Measurements from ENCODE around the gene MMP11. TPM values are rescaled to one million over a fixed set of nuclear protein-coding genes. Genes with fewer than 3 reads are reported as not detected.

Gene MMP11
- total RNA-seq, 2 experiments from 2014 or later = 0.43 to 0.47 TPM

- intact Hi-C loops (cut with micrococcal nuclease) = no loop called here
- CTCF ChIA-PET = interaction anchor here (0.8 to 1.7 kb wide), 2 partner anchors 25 to 43 kb away, joined by 3 to 6 read pairs; no protein-coding TSS in a partner anchor
- H3K27ac Mint-ChIP-seq = peak overlapping the region; percentile 50
Measured at GRCh38 chr22:23763579-23763945, 9.1 kb upstream of the MMP11 start.

GRCh38 chr22:23763954-23764353, 8.7 kb upstream of the MMP11 start:
- no peaks in the 10 kb centered on the region for H3K27me3 Mint-ChIP-seq (ENCODE audit: low read depth)
- peak overlapping the region; percentile 66 for H3K4me3 Mint-ChIP-seq
- DNase-seq = no peak
- peak overlapping the region; percentile 50 for H3K27ac Mint-ChIP-seq
- H3K4me1 Mint-ChIP-seq (ENCODE audit: low read depth) = peaks cover 34% of the 10 kb centered on the region
- no peaks in the 10 kb centered on the region for H3K9me3 Mint-ChIP-seq
- CTCF ChIA-PET = interaction anchor here (0.8 kb wide), 1 partner anchor 44 kb away, joined by 3 read pairs; no protein-coding TSS in a partner anchor
- H3K36me3 Mint-ChIP-seq (ENCODE audit: low read depth) = peaks cover 13% of the 10 kb centered on the region
- intact Hi-C loops (cut with micrococcal nuclease) = no loop called here

More at GRCh38 chr22:23763579-23763945, 9.1 kb upstream of the MMP11 start:
- no peaks in the 10 kb centered on the region for H3K27me3 Mint-ChIP-seq (ENCODE audit: low read depth)
- peak; percentile 64 for DNase-seq
- peak overlapping the region; percentile 66 for H3K4me3 Mint-ChIP-seq
- H3K36me3 Mint-ChIP-seq (ENCODE audit: low read depth) = peaks cover 13% of the 10 kb centered on the region
- peaks cover 34% of the 10 kb centered on the region for H3K4me1 Mint-ChIP-seq (ENCODE audit: low read depth)
- no peaks in the 10 kb centered on the region for H3K9me3 Mint-ChIP-seq

GRCh38 chr22:23764899-23765881, 7.5 kb upstream of the MMP11 start:
- H3K36me3 Mint-ChIP-seq (ENCODE audit: low read depth) = peaks cover 13% of the 10 kb centered on the region
- H3K4me3 Mint-ChIP-seq = peak overlapping the region; percentile 48
- no peak overlapping the region for H3K27ac Mint-ChIP-seq
- H3K4me1 Mint-ChIP-seq (ENCODE audit: low read depth) = peaks cover 34% of the 10 kb centered on the region
- no peaks in the 10 kb centered on the region for H3K9me3 Mint-ChIP-seq
- H3K27me3 Mint-ChIP-seq (ENCODE audit: low read depth) = no peaks in the 10 kb centered on the region
- CTCF ChIA-PET = interaction anchor here (0.9 kb wide), 1 partner anchor 174 kb away, joined by 3 read pairs; no protein-coding TSS in a partner anchor
- DNase-seq = no peak
- intact Hi-C loops (cut with micrococcal nuclease) = no loop called here

- DNase-seq = no peak
- H3K27me3 Mint-ChIP-seq (ENCODE audit: low read depth) = no peaks in the 10 kb centered on the region
- intact Hi-C loops (cut with micrococcal nuclease) = loop anchor here (2.0 kb wide), 2 partner anchors 14 to 224 kb away; no protein-coding TSS in a partner anchor
- H3K36me3 Mint-ChIP-seq (ENCODE audit: low read depth) = peaks cover 13% of the 10 kb centered on the region
- peak overlapping the region; percentile 77 for H3K4me3 Mint-ChIP-seq
- peaks cover 46% of the 10 kb centered on the region for H3K4me1 Mint-ChIP-seq (ENCODE audit: low read depth)
- H3K27ac Mint-ChIP-seq = peak overlapping the region; percentile 36
- no peaks in the 10 kb centered on the region for H3K9me3 Mint-ChIP-seq
- CTCF ChIA-PET = interaction anchor here (0.7 to 2.7 kb wide), 8 partner anchors 8 to 135 kb away, joined by 3 to 19 read pairs (median 4); partner anchors contain the start of genes DRICH1 and SMARCB1
Measured at GRCh38 chr22:23767303-23767672, 5.4 kb upstream of the MMP11 start.

- Mint-ChIP-seq H3K9me3 (no peaks in the 10 kb centered on the region), H3K27ac (peak within 1 kb of the TSS; percentile 59), H3K27me3 (ENCODE audit: low read depth) (no peaks in the 10 kb centered on the region), H3K36me3 (ENCODE audit: low read depth) (peaks cover 13% of the 10 kb centered on the region), H3K4me3 (peak within 1 kb of the TSS; percentile 77), H3K4me1 (ENCODE audit: low read depth) (peaks cover 43% of the 10 kb centered on the region)
- intact Hi-C loops (cut with micrococcal nuclease) = loop anchor here (2.0 kb wide), 2 partner anchors 15 to 225 kb away; no protein-coding TSS in a partner anchor
- peak; percentile 79 for DNase-seq
- CTCF ChIA-PET = interaction anchor here (0.7 to 2.7 kb wide), 4 partner anchors 19 to 117 kb away, joined by 3 to 19 read pairs (median 8); partner anchors contain the start of gene SMARCB1
Measured at GRCh38 chr22:23767673-23768548, 4.7 kb upstream of the MMP11 start, which contains the start of gene CHCHD10. TSS of gene CHCHD10 (minus strand) at chr22:23767972. CDS start at chr22:23767874, 98 bp downstream.

GRCh38 chr22:23769321-23769965, 3.2 kb upstream of the MMP11 start:
- H3K4me3 Mint-ChIP-seq = no peak overlapping the region
- H3K9me3 Mint-ChIP-seq = no peaks in the 10 kb centered on the region
- DNase-seq = no peak
- peaks cover 10% of the 10 kb centered on the region for H3K36me3 Mint-ChIP-seq (ENCODE audit: low read depth)
- peaks cover 36% of the 10 kb centered on the region for H3K4me1 Mint-ChIP-seq (ENCODE audit: low read depth)
- intact Hi-C loops (cut with micrococcal nuclease) = no loop called here
- no peaks in the 10 kb centered on the region for H3K27me3 Mint-ChIP-seq (ENCODE audit: low read depth)
- CTCF ChIA-PET = interaction anchor here (0.7 to 2.7 kb wide), 5 partner anchors 8 to 98 kb away, joined by 3 to 19 read pairs (median 3); partner anchors contain the start of gene SMARCB1
- no peak overlapping the region for H3K27ac Mint-ChIP-seq

GRCh38 chr22:23772315-23772648, 367 bp upstream of the MMP11 start:
- no peak for DNase-seq
- no peak overlapping the region for H3K27ac Mint-ChIP-seq
- H3K9me3 Mint-ChIP-seq = no peaks in the 10 kb centered on the region
- intact Hi-C loops (cut with micrococcal nuclease) = loop anchor here (1.0 kb wide), 2 partner anchors 15 to 67 kb away; partner anchors contain the start of gene DERL3
- H3K27me3 Mint-ChIP-seq (ENCODE audit: low read depth) = no peaks in the 10 kb centered on the region
- no peaks in the 10 kb centered on the region for H3K36me3 Mint-ChIP-seq (ENCODE audit: low read depth)
- H3K4me3 Mint-ChIP-seq = peak overlapping the region; percentile 63
- H3K4me1 Mint-ChIP-seq (ENCODE audit: low read depth) = peaks cover 19% of the 10 kb centered on the region
- CTCF ChIA-PET = no interaction called here

- no peaks in the 10 kb centered on the region for H3K27me3 Mint-ChIP-seq (ENCODE audit: low read depth)
Measured at GRCh38 chr22:23773483-23774113, 949 bp downstream of the MMP11 start.

GRCh38 chr22:23774114-23774921, 1.7 kb downstream of the MMP11 start:
- Mint-ChIP-seq H3K4me1 (ENCODE audit: low read depth) (peaks cover 19% of the 10 kb centered on the region), H3K36me3 (ENCODE audit: low read depth) (no peaks in the 10 kb centered on the region), H3K27ac (no peak overlapping the region), H3K9me3 (no peaks in the 10 kb centered on the region), H3K27me3 (ENCODE audit: low read depth) (no peaks in the 10 kb centered on the region), H3K4me3 (no peak overlapping the region)
- intact Hi-C loops (cut with micrococcal nuclease) = no loop called here
- no peak for DNase-seq
- CTCF ChIA-PET = interaction anchor here (1.2 kb wide), 1 partner anchor 7 kb away, joined by 3 read pairs; no protein-coding TSS in a partner anchor

More at GRCh38 chr22:23773483-23774113, 949 bp downstream of the MMP11 start:
- Mint-ChIP-seq H3K36me3 (ENCODE audit: low read depth) (no peaks in the 10 kb centered on the region), H3K4me3 (peak overlapping the region; percentile 59), H3K9me3 (no peaks in the 10 kb centered on the region), H3K4me1 (ENCODE audit: low read depth) (peaks cover 19% of the 10 kb centered on the region), H3K27ac (no peak overlapping the region)
- CTCF ChIA-PET = no interaction called here
- no peak for DNase-seq
- intact Hi-C loops (cut with micrococcal nuclease) = no loop called here

- Mint-ChIP-seq H3K27ac (no peak overlapping the region), H3K9me3 (no peaks in the 10 kb centered on the region), H3K4me3 (no peak overlapping the region), H3K4me1 (ENCODE audit: low read depth) (peaks cover 19% of the 10 kb centered on the region), H3K27me3 (ENCODE audit: low read depth) (no peaks in the 10 kb centered on the region), H3K36me3 (ENCODE audit: low read depth) (no peaks in the 10 kb centered on the region)
- no peak for DNase-seq
- intact Hi-C loops (cut with micrococcal nuclease) = no loop called here
- CTCF ChIA-PET = interaction anchor here (0.9 to 1.2 kb wide), 2 partner anchors 8 to 75 kb away, joined by 3 read pairs; no protein-coding TSS in a partner anchor
Measured at GRCh38 chr22:23774922-23775436, 2.3 kb downstream of the MMP11 start.
